MM.1S (cell line): ENCODE results near the gene TKTL1.

Experiments
- DNase-seq: peaks from one replicate; pipeline ENCODE4 v3.0.0-alpha.2; 2015
- H2AFZ ChIP-seq: fragments of 300-600 bp; sonication (generic); 2 replicates; pipeline ENCODE4 v1.6.0; 2016; ENCODE audit warnings: antibody characterized with exemption, low read length
- H3F3A ChIP-seq: fragments of 300-600 bp; sonication (generic); 2 replicates; pipeline ENCODE4 v1.6.1; 2016; ENCODE audit warnings: mild to moderate bottlenecking, antibody characterized with exemption, low read length, moderate library complexity, mixed read lengths; ENCODE audit not compliant: insufficient read depth
- H3K27ac ChIP-seq: fragments of 300-600 bp; sonication (generic); 2 replicates; pipeline ENCODE4 v1.5.1; 2016; ENCODE audit warnings: mild to moderate bottlenecking, low read length
- H3K27me3 ChIP-seq: fragments of 300-600 bp; sonication (generic); replicated peaks from 2 replicates; pipeline ENCODE4 v1.6.0; 2016; ENCODE audit warnings: low read length; ENCODE audit not compliant: insufficient read depth
- H3K36me3 ChIP-seq: fragments of 300-600 bp; sonication (generic); replicated peaks from 2 replicates; pipeline ENCODE4 v1.6.1; 2016; ENCODE audit warnings: mild to moderate bottlenecking, low read length, mixed read lengths; ENCODE audit not compliant: insufficient read depth
- H3K4me1 ChIP-seq: fragments of 300-600 bp; sonication (generic); 2 replicates; pipeline ENCODE4 v1.6.1; 2016; ENCODE audit warnings: low read length, mixed read lengths
- H3K4me2 ChIP-seq: fragments of 300-600 bp; sonication (generic); 2 replicates; pipeline ENCODE4 v1.6.0; 2016; ENCODE audit warnings: low read depth, low read length
- H3K4me3 ChIP-seq: fragments of 300-600 bp; sonication (generic); 2 replicates; pipeline ENCODE4 v1.5.1; 2016; ENCODE audit warnings: low read length, mixed read lengths
- H3K79me2 ChIP-seq: fragments of 300-600 bp; sonication (generic); 2 replicates; pipeline ENCODE4 v1.6.1; 2016; ENCODE audit warnings: mixed run types, low read length, mixed read lengths
- H3K9ac ChIP-seq: fragments of 300-600 bp; sonication (generic); 2 replicates; pipeline ENCODE4 v1.6.1; 2016; ENCODE audit warnings: low read length, mixed read lengths
- H3K9me2 ChIP-seq: fragments of 300-600 bp; sonication (generic); replicated peaks from 2 replicates; pipeline ENCODE4 v1.6.1; 2016; ENCODE audit warnings: mild to moderate bottlenecking, low read length, mixed read lengths; ENCODE audit not compliant: insufficient read depth
- H3K9me3 ChIP-seq: fragments of 300-600 bp; sonication (generic); replicated peaks from 2 replicates; pipeline ENCODE4 v1.6.1; 2016; ENCODE audit warnings: mild to moderate bottlenecking, low read length, mixed read lengths; ENCODE audit not compliant: insufficient read depth
- H4K20me1 ChIP-seq: fragments of 300-600 bp; sonication (generic); 2 replicates; pipeline ENCODE4 v1.6.1; 2016; ENCODE audit warnings: mild to moderate bottlenecking, low read length, moderate library complexity, mixed read lengths; ENCODE audit not compliant: insufficient read depth
- CTCF ChIP-seq: fragments of 300-600 bp; sonication (generic); IDR thresholded peaks from 2 replicates; pipeline ENCODE4 v1.5.1; 2016; ENCODE audit warnings: antibody characterized with exemption, low read length, mixed read lengths
- EZH2 ChIP-seq: fragments of 300-600 bp; sonication (generic); optimal IDR thresholded peaks from 2 replicates; pipeline ENCODE3; 2017; ENCODE audit warnings: low read depth, mild to moderate bottlenecking, antibody characterized with exemption, low read length, mixed read lengths
- EZH2phosphoT487 ChIP-seq: fragments of 300-600 bp; sonication (generic); IDR thresholded peaks from 2 replicates; pipeline ENCODE4 v1.6.1; 2018; ENCODE audit warnings: antibody characterized with exemption, low read length

Gene TKTL1

GRCh38 chrX:154352012-154352401 lies 56.4 kb downstream of the TKTL1 start:
- Histone ChIP-seq H3F3A (no peaks in the 10 kb centered on the region), H3K36me3 (no peaks in the 10 kb centered on the region)

GRCh38 chrX:154352466-154352865 lies 56.9 kb downstream of the TKTL1 start:
- Histone ChIP-seq H3K36me3 (no peaks in the 10 kb centered on the region), H3K79me2 (no peaks in the 10 kb centered on the region)
- DNase-seq = no peak

More at GRCh38 chrX:154352012-154352401, 56.4 kb downstream of the TKTL1 start:
- DNase-seq = no peak
- Histone ChIP-seq H3K4me2 (no peak overlapping the region), H3K27me3 (no peaks in the 10 kb centered on the region), H3K27ac (no peak overlapping the region), H3K9ac (no peak overlapping the region), H2AFZ (no peak overlapping the region), H3K4me1 (no peaks in the 10 kb centered on the region), H4K20me1 (no peaks in the 10 kb centered on the region), H3K4me3 (no peak overlapping the region), H3K79me2 (no peaks in the 10 kb centered on the region), H3K9me3 (no peaks in the 10 kb centered on the region), H3K9me2 (no peaks in the 10 kb centered on the region)
- TF ChIP-seq EZH2phosphoT487 = no peak
- TF ChIP-seq EZH2 = no peak
- no peak for TF ChIP-seq CTCF

GRCh38 chrX:154353172-154353843 lies 57.7 kb downstream of the TKTL1 start:
- DNase-seq = no peak
- no peaks in the 10 kb centered on the region for H3K79me2 ChIP-seq
- H3K36me3 ChIP-seq = no peaks in the 10 kb centered on the region

More at GRCh38 chrX:154352466-154352865, 56.9 kb downstream of the TKTL1 start:
- Histone ChIP-seq H3K27ac (no peak overlapping the region), H2AFZ (no peak overlapping the region), H3F3A (no peaks in the 10 kb centered on the region), H3K4me1 (no peaks in the 10 kb centered on the region), H3K9me2 (no peaks in the 10 kb centered on the region), H3K4me2 (no peak overlapping the region), H3K9ac (no peak overlapping the region), H3K27me3 (no peaks in the 10 kb centered on the region), H4K20me1 (no peaks in the 10 kb centered on the region), H3K4me3 (no peak overlapping the region), H3K9me3 (no peaks in the 10 kb centered on the region)
- TF ChIP-seq EZH2phosphoT487 (no peak), CTCF (no peak), EZH2 (no peak)

More at GRCh38 chrX:154353172-154353843, 57.7 kb downstream of the TKTL1 start:
- no peaks in the 10 kb centered on the region for H3K4me1 ChIP-seq
- H3K9me2 ChIP-seq = no peaks in the 10 kb centered on the region
- no peaks in the 10 kb centered on the region for H3K27me3 ChIP-seq
- no peak overlapping the region for H3K4me3 ChIP-seq
- H3K4me2 ChIP-seq = no peak overlapping the region
- no peaks in the 10 kb centered on the region for H3F3A ChIP-seq
- no peaks in the 10 kb centered on the region for H4K20me1 ChIP-seq
- H2AFZ ChIP-seq = no peak overlapping the region
- no peak for TF ChIP-seq CTCF
- TF ChIP-seq EZH2phosphoT487 = no peak
- no peak for TF ChIP-seq EZH2
- no peak overlapping the region for H3K27ac ChIP-seq
- H3K9ac ChIP-seq = no peak overlapping the region
- no peaks in the 10 kb centered on the region for H3K9me3 ChIP-seq
